Calu3 (cell line): ENCODE data around the gene UBA5. TPM values are rescaled to one million over a fixed set of nuclear protein-coding genes. Genes with fewer than 3 reads are reported as not detected.

Experiments
- BruUV-seq: library from RNA; stranded (reverse); fragments of 400-500 nt; replicated peaks from 2 replicates; lab custom pipeline; 2021; lab: Mats Ljungman, UMichigan
- CTCF ChIA-PET: fragments of 300-600 bp; sonication (Branson Sonifier 250); formaldehyde crosslinking; loops from one replicate; lab custom pipeline; 2022; ENCODE audit warnings: antibody characterized with exemption; lab: Charles Lee
- DNase-seq: peaks from one replicate; pipeline ENCODE4 v3.0.0; 2022
- H3K27ac Mint-ChIP-seq: one replicate; pipeline ENCODE4 v1.8.0; 2022; ENCODE audit warnings: mixed read lengths; ENCODE audit not compliant: unreplicated experiment
- H3K27me3 Mint-ChIP-seq: one replicate; pipeline ENCODE4 v1.8.0; 2022; ENCODE audit warnings: mixed read lengths; ENCODE audit not compliant: unreplicated experiment
- H3K36me3 Mint-ChIP-seq: one replicate; pipeline ENCODE4 v1.8.0; 2022; ENCODE audit warnings: mild to moderate bottlenecking, moderate library complexity, mixed read lengths; ENCODE audit not compliant: insufficient read depth, unreplicated experiment
- H3K4me1 Mint-ChIP-seq: one replicate; pipeline ENCODE4 v1.8.0; 2022; ENCODE audit warnings: mild to moderate bottlenecking, low read depth, mixed read lengths; ENCODE audit not compliant: unreplicated experiment
- H3K4me3 Mint-ChIP-seq: one replicate; pipeline ENCODE4 v1.8.0; 2022; ENCODE audit warnings: mild to moderate bottlenecking, low read depth, moderate library complexity, mixed read lengths; ENCODE audit not compliant: unreplicated experiment
- H3K9me3 Mint-ChIP-seq: one replicate; pipeline ENCODE4 v1.8.0; 2022; ENCODE audit warnings: low read depth, mixed read lengths; ENCODE audit not compliant: unreplicated experiment
- CTCF ChIP-seq: fragments of 200-600 bp; IDR thresholded peaks from one replicate; pipeline ENCODE4 v1.8.0; 2022; ENCODE audit warnings: antibody characterized with exemption; ENCODE audit not compliant: unreplicated experiment
- intact Hi-C: fragments of 100-400 bp; cut with micrococcal nuclease; formaldehyde crosslinking; loops from one replicate; pipeline ENCODE4 v1.10.0; 2022; ENCODE audit not compliant: unreplicated experiment
- total RNA-seq: library from RNA; stranded (reverse); gene quantifications from 2 replicates; pipeline ENCODE4 v1.2.3, GENCODE V29; 2022

The UBA5 gene
- total RNA-seq, 1 experiment from 2014 or later, result 65.5 TPM

GRCh38 chr3:132641837-132642538 lies 18.1 kb upstream of the UBA5 start:
- CTCF ChIA-PET, result interaction anchor here (0.5 to 2.6 kb wide), 11 partner anchors 11 to 1676 kb away, joined by 3 to 46 read pairs (median 4); partner anchors contain the start of genes ACAD11 and ACKR4
- no TSS peak for BruUV-seq
- Mint-ChIP-seq H3K27me3 (no peaks in the 10 kb centered on the region), H3K36me3 (no peaks in the 10 kb centered on the region), H3K4me1 (peaks cover 9% of the 10 kb centered on the region), H3K9me3 (no peaks in the 10 kb centered on the region), H3K4me3 (no peak overlapping the region), H3K27ac (no peak overlapping the region)
- intact Hi-C loops, result loop anchor here (1.0 to 5.0 kb wide), 3 partner anchors 45 to 290 kb away; partner anchors contain the start of gene ACKR4
- TF ChIP-seq CTCF, result peak; percentile 72
- DNase-seq, result no peak

- no peak overlapping the region for H3K27ac Mint-ChIP-seq
- no peak for DNase-seq
- no peaks in the 10 kb centered on the region for H3K36me3 Mint-ChIP-seq
- no peaks in the 10 kb centered on the region for H3K9me3 Mint-ChIP-seq
- intact Hi-C loops, result loop anchor here (1.0 to 5.0 kb wide), 3 partner anchors 45 to 290 kb away; partner anchors contain the start of gene ACKR4
- H3K4me3 Mint-ChIP-seq, result no peak overlapping the region
- no peaks in the 10 kb centered on the region for H3K27me3 Mint-ChIP-seq
- peaks cover 4% of the 10 kb centered on the region for H3K4me1 Mint-ChIP-seq
- TF ChIP-seq CTCF, result no peak
- CTCF ChIA-PET, result interaction anchor here (0.5 to 2.6 kb wide), 10 partner anchors 10 to 1675 kb away, joined by 3 to 46 read pairs (median 6); partner anchors contain the start of genes ACAD11 and ACKR4
- no TSS peak for BruUV-seq
Observed at GRCh38 chr3:132642539-132642847, 17.6 kb upstream of the UBA5 start.

- no peak for TF ChIP-seq CTCF
- Mint-ChIP-seq H3K9me3 (no peaks in the 10 kb centered on the region), H3K36me3 (no peaks in the 10 kb centered on the region), H3K4me1 (no peaks in the 10 kb centered on the region), H3K27ac (no peak overlapping the region), H3K4me3 (no peak overlapping the region), H3K27me3 (no peaks in the 10 kb centered on the region)
- BruUV-seq, result no TSS peak
- CTCF ChIA-PET, result interaction anchor here (0.7 to 2.6 kb wide), 7 partner anchors 15 to 716 kb away, joined by 3 to 46 read pairs (median 8); partner anchors contain the start of gene ACAD11
- DNase-seq, result no peak
- intact Hi-C loops, result loop anchor here (5.0 kb wide), 2 partner anchors 46 to 291 kb away; partner anchors contain the start of gene ACKR4
Observed at GRCh38 chr3:132643366-132643765, 16.8 kb upstream of the UBA5 start.

GRCh38 chr3:132645058-132645457 lies 15.1 kb upstream of the UBA5 start:
- no peak overlapping the region for H3K4me3 Mint-ChIP-seq
- intact Hi-C loops, result no loop called here

More at GRCh38 chr3:132645058-132645457, 15.1 kb upstream of the UBA5 start:
- Mint-ChIP-seq H3K9me3 (no peaks in the 10 kb centered on the region), H3K36me3 (no peaks in the 10 kb centered on the region), H3K4me1 (no peaks in the 10 kb centered on the region), H3K27ac (no peak overlapping the region), H3K27me3 (no peaks in the 10 kb centered on the region)
- no peak for DNase-seq
- no peak for TF ChIP-seq CTCF
- CTCF ChIA-PET, result no interaction called here
- no TSS peak for BruUV-seq
